ENCODE results near the gene DHX8. TPM values are rescaled to one million over a fixed set of nuclear protein-coding genes. Genes with fewer than 3 reads are reported as not detected.

Gene DHX8
- total RNA-seq, 1 experiment from 2014 or later: 24.4 TPM

DNA sequence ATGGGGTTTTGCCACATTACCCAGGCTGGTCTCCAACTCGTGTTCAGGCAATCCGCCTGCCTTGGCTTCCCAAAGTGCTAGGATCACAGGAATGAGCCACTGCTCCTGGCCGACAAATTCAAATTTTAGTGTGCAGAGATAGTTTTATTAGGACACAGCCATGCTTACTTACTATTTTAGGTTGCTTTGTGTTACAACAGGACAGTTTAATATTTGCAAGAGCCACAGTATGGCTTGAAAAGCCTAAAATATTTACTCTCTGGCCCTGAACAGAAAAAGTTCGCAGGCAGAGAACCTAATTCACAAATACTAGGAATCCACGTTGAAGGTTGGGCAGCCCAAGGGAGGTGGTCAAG, 75.0 kb downstream of the DHX8 start:
- no peak for TF ChIP-seq EZH2 (IDR thresholded peaks at IDR 0.05; ENCODE audit: borderline replicate concordance, low read depth, low read length, poor library complexity, severe bottlenecking)
- TF ChIP-seq, protein P1, sequence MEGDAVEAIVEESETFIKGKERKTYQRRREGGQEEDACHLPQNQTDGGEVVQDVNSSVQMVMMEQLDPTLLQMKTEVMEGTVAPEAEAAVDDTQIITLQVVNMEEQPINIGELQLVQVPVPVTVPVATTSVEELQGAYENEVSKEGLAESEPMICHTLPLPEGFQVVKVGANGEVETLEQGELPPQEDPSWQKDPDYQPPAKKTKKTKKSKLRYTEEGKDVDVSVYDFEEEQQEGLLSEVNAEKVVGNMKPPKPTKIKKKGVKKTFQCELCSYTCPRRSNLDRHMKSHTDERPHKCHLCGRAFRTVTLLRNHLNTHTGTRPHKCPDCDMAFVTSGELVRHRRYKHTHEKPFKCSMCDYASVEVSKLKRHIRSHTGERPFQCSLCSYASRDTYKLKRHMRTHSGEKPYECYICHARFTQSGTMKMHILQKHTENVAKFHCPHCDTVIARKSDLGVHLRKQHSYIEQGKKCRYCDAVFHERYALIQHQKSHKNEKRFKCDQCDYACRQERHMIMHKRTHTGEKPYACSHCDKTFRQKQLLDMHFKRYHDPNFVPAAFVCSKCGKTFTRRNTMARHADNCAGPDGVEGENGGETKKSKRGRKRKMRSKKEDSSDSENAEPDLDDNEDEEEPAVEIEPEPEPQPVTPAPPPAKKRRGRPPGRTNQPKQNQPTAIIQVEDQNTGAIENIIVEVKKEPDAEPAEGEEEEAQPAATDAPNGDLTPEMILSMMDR (conservative IDR thresholded peaks at IDR 0.05; ENCODE audit: low read depth, low read length): no peak
- no peaks in the 10 kb centered on the region for H3K36me3 ChIP-seq (ENCODE audit: insufficient read depth, low read length, poor library complexity, severe bottlenecking)
- H3K4me3 ChIP-seq (ENCODE audit: low read depth, low read length, poor library complexity, severe bottlenecking): no peak overlapping the region
- DNase-seq (ENCODE audit: low spot score): no peak
- no peaks in the 10 kb centered on the region for H3K27me3 ChIP-seq (replicated peaks; ENCODE audit: insufficient read depth, low read depth, low read length, poor library complexity)
- BruUV-seq (replicated peaks): no TSS peak
- peaks cover 23% of the 10 kb centered on the region for H3K4me1 ChIP-seq (ENCODE audit: insufficient read depth, low read length, poor library complexity, severe bottlenecking)
- no peaks in the 10 kb centered on the region for H3K9me3 ChIP-seq (ENCODE audit: low read depth, low read length, poor library complexity, severe bottlenecking)
- ChIA-PET POLR2A (ENCODE audit: low non-redundant PET) (no interaction called here), CTCF (no interaction called here)
- H3K27ac ChIP-seq (ENCODE audit: low read depth, low read length, poor library complexity, severe bottlenecking): no peak overlapping the region
- intact Hi-C loops (cut with micrococcal nuclease; ENCODE audit: unreplicated experiment): no loop called here

DNA sequence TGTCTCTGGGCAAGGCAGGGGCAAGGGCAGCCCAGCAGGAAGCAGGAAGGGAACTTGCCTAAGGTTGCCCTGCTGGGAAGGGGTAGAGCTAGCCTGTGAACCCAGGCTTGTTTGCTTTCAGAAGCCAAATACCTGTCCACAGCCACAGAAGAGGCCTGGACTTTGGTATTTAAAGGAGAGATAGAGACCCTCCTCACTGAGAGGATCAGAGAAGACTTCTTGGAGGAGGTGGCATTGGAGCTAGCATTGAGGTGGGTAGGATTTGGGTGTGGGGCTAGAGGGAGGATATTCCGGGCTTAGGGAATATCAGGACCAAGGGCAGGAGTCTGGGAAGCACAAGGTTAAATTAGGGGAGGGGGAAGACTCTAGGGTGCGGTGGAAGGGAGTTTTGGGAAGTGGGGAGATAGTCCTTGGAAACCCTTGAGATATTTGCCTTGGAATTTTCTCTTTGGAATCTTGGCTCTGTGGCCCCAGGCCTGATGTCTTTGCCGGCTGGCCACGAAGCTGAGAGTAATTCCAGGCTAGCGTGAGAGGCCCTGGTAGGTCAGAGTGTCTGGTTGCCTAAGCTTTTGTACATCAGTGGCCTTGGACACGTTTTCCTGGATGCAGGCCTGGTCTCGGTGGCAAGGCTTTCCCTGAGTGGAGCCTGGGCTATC, 75.5 kb downstream of the DHX8 start:
- no peak overlapping the region for H3K27ac ChIP-seq (ENCODE audit: low read depth, low read length, poor library complexity, severe bottlenecking)
- no peaks in the 10 kb centered on the region for H3K9me3 ChIP-seq (ENCODE audit: low read depth, low read length, poor library complexity, severe bottlenecking)
- BruUV-seq (replicated peaks): no TSS peak
- H3K36me3 ChIP-seq (ENCODE audit: insufficient read depth, low read length, poor library complexity, severe bottlenecking): no peaks in the 10 kb centered on the region
- no peaks in the 10 kb centered on the region for H3K27me3 ChIP-seq (replicated peaks; ENCODE audit: insufficient read depth, low read depth, low read length, poor library complexity)
- no peak for TF ChIP-seq EZH2 (IDR thresholded peaks at IDR 0.05; ENCODE audit: borderline replicate concordance, low read depth, low read length, poor library complexity, severe bottlenecking)
- TF ChIP-seq, protein P1 (conservative IDR thresholded peaks at IDR 0.05; ENCODE audit: low read depth, low read length): no peak
- no peak overlapping the region for H3K4me3 ChIP-seq (ENCODE audit: low read depth, low read length, poor library complexity, severe bottlenecking)
- DNase-seq (ENCODE audit: low spot score): no peak
- peaks cover 23% of the 10 kb centered on the region for H3K4me1 ChIP-seq (ENCODE audit: insufficient read depth, low read length, poor library complexity, severe bottlenecking)
- intact Hi-C loops (cut with micrococcal nuclease; ENCODE audit: unreplicated experiment): no loop called here
- POLR2A ChIA-PET (ENCODE audit: low non-redundant PET): no interaction called here
- CTCF ChIA-PET: no interaction called here

DNA sequence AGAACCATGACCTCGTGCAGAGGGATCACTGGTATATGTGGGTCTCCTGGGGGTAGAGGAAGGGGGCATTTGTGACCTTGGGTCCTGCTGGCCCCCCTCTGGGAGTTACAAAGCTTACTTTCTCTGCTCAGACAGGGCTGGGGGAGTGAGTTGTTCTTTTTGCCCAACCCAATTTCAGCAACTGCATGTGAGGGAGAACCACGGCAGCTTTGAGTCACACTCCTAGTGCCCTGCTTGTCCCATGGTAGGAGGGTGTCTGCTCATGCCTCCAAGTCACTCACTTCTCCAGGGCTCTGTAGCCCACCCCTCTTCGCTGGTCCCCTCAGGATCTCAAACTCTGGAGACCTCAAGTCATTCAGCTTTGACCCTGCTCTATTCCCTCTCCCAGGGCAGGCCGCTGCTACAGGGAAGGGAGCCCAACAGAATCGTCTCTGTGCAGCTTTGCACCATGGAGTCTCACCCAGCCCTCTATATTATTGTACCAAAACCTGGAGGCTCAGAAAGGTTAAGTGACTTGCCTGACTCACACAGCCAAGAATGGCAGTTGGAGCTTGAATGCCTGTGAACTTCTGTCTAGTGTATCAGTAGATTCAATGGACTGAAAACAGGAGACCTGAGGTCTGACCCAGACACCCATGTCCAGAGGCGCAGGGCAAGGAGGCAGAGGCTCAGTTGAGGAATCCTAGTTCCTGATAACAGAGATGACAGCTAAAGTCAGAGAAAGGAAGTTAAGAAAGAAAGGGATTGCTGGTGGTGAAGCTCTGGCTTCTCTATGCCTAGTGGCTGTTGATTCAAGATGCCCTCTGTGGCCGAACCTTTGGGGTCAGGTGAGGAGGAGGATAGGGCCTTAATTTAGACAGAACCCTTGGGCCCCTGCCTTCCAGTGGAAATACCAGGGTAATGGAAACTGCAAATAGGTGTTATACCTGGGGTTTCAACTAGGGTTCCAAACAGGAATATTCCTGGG, 77.0 kb downstream of the DHX8 start:
- ChIA-PET POLR2A (ENCODE audit: low non-redundant PET) (no interaction called here), CTCF (no interaction called here)
- Histone ChIP-seq H3K4me1 (ENCODE audit: insufficient read depth, low read length, poor library complexity, severe bottlenecking) (peaks cover 16% of the 10 kb centered on the region), H3K9me3 (ENCODE audit: low read depth, low read length, poor library complexity, severe bottlenecking) (no peaks in the 10 kb centered on the region), H3K4me3 (ENCODE audit: low read depth, low read length, poor library complexity, severe bottlenecking) (no peak overlapping the region), H3K27ac (ENCODE audit: low read depth, low read length, poor library complexity, severe bottlenecking) (no peak overlapping the region), H3K36me3 (ENCODE audit: insufficient read depth, low read length, poor library complexity, severe bottlenecking) (no peaks in the 10 kb centered on the region), H3K27me3 (replicated peaks; ENCODE audit: insufficient read depth, low read depth, low read length, poor library complexity) (no peaks in the 10 kb centered on the region)
- TF ChIP-seq EZH2 (IDR thresholded peaks at IDR 0.05; ENCODE audit: borderline replicate concordance, low read depth, low read length, poor library complexity, severe bottlenecking): no peak
- TF ChIP-seq, protein P1 (conservative IDR thresholded peaks at IDR 0.05; ENCODE audit: low read depth, low read length): no peak
- intact Hi-C loops (cut with micrococcal nuclease; ENCODE audit: unreplicated experiment): no loop called here
- DNase-seq (ENCODE audit: low spot score): no peak
- BruUV-seq (replicated peaks): no TSS peak

Data from A673 (cell line).